Measurements from ENCODE around the gene NBEA.

The NBEA gene

GRCh38 chr13:35191883-35192282 is 249.8 kb downstream of the NBEA start:
- DNase-seq = no peak

- no peak for DNase-seq
Observed at GRCh38 chr13:35198613-35199200, 256.6 kb downstream of the NBEA start.

- DNase-seq = no peak
Observed at GRCh38 chr13:35208587-35208986, 266.5 kb downstream of the NBEA start.

- DNase-seq = no peak
Observed at GRCh38 chr13:35210261-35210660, 268.2 kb downstream of the NBEA start.

GRCh38 chr13:35211949-35212348 is 269.9 kb downstream of the NBEA start:
- DNase-seq = no peak

- no peak for DNase-seq
Observed at GRCh38 chr13:35213911-35214310, 271.8 kb downstream of the NBEA start.

GRCh38 chr13:35216131-35216530 is 274.1 kb downstream of the NBEA start:
- no peak for DNase-seq

- no peak for DNase-seq
Observed at GRCh38 chr13:35219021-35219420, 277.0 kb downstream of the NBEA start.

GRCh38 chr13:35225159-35225558 is 283.1 kb downstream of the NBEA start:
- DNase-seq = no peak

GRCh38 chr13:35225582-35225981 is 283.5 kb downstream of the NBEA start:
- DNase-seq = no peak

GRCh38 chr13:35228536-35228935 is 286.5 kb downstream of the NBEA start:
- DNase-seq = no peak

- no peak for DNase-seq
Observed at GRCh38 chr13:35231426-35231825, 289.4 kb downstream of the NBEA start.

GRCh38 chr13:35238274-35238673 is 296.2 kb downstream of the NBEA start:
- DNase-seq = no peak

- no peak for DNase-seq
Observed at GRCh38 chr13:35252536-35253205, 310.6 kb downstream of the NBEA start.

GRCh38 chr13:35255241-35255640 is 313.2 kb downstream of the NBEA start:
- no peak for DNase-seq

GRCh38 chr13:35256459-35257148 is 314.5 kb downstream of the NBEA start:
- DNase-seq = no peak

- no peak for DNase-seq
Observed at GRCh38 chr13:35260316-35260715, 318.2 kb downstream of the NBEA start.

- DNase-seq = no peak
Observed at GRCh38 chr13:35266412-35266811, 324.3 kb downstream of the NBEA start.

- no peak for DNase-seq
Observed at GRCh38 chr13:35278917-35279316, 336.8 kb downstream of the NBEA start.

GRCh38 chr13:35279500-35279899 is 337.4 kb downstream of the NBEA start:
- DNase-seq = no peak

GRCh38 chr13:35283856-35284255 is 341.8 kb downstream of the NBEA start:
- no peak for DNase-seq

- no peak for DNase-seq
Observed at GRCh38 chr13:35285677-35286076, 343.6 kb downstream of the NBEA start.

- no peak for DNase-seq
Observed at GRCh38 chr13:35292329-35292728, 350.3 kb downstream of the NBEA start.

GRCh38 chr13:35293579-35294226 is 351.6 kb downstream of the NBEA start:
- DNase-seq = no peak
